Astrocyte (in vitro differentiated cells and primary cell): ENCODE data around the gene ATXN3L. TPM values are rescaled to one million over a fixed set of nuclear protein-coding genes. Genes with fewer than 3 reads are reported as not detected.
A peak's percentile ranks its signal among the peaks of the same experiment; 100 is the strongest.

Experiments used
- DNase-seq: peaks from one replicate; pipeline ENCODE4 v3.0.0-alpha.2; 2010; ENCODE audit warnings: low read depth
- FAIRE-seq: peaks from 2 replicates; lab custom pipeline; 2011; peaks lifted over from hg19 to GRCh38; lab: Jason Lieb, UNC
- H2AFZ ChIP-seq: 2 replicates; pipeline ENCODE4 v1.6.0; 2012; ENCODE audit warnings: low read depth, low read length, inconsistent platforms
- H3K27ac ChIP-seq: 2 replicates; pipeline ENCODE4 v1.5.1; 2011; ENCODE audit warnings: low read depth, low read length, inconsistent platforms
- H3K27me3 ChIP-seq: 2 replicates; pipeline ENCODE4 v1.6.0; 2011; ENCODE audit warnings: low read length, inconsistent platforms; ENCODE audit not compliant: insufficient read depth
- H3K36me3 ChIP-seq: 2 replicates; pipeline ENCODE4 v1.5.1; 2011; ENCODE audit warnings: low read length, inconsistent platforms; ENCODE audit not compliant: insufficient read depth
- H3K4me1 ChIP-seq: 2 replicates; pipeline ENCODE4 v1.5.1; 2011; ENCODE audit warnings: low read length, inconsistent platforms; ENCODE audit not compliant: insufficient read depth
- H3K4me2 ChIP-seq: 2 replicates; pipeline ENCODE4 v1.6.0; 2012; ENCODE audit warnings: low read length, inconsistent platforms
- H3K4me3 ChIP-seq: 2 replicates; pipeline ENCODE4 v1.5.1; 2011; ENCODE audit warnings: low read depth, mild to moderate bottlenecking, low read length, inconsistent platforms; ENCODE audit not compliant: insufficient read depth
- H3K79me2 ChIP-seq: 2 replicates; pipeline ENCODE4 v1.6.0; 2012; ENCODE audit warnings: mild to moderate bottlenecking, low read length, inconsistent platforms; ENCODE audit not compliant: insufficient read depth
- H3K9ac ChIP-seq: 2 replicates; pipeline ENCODE4 v1.6.0; 2012; ENCODE audit warnings: mild to moderate bottlenecking, low read length, inconsistent platforms
- H3K9me3 ChIP-seq: 2 replicates; pipeline ENCODE4 v1.5.1; 2012; ENCODE audit warnings: low read depth, mild to moderate bottlenecking, low read length, inconsistent platforms; ENCODE audit not compliant: insufficient read depth
- H4K20me1 ChIP-seq: 2 replicates; pipeline ENCODE4 v1.6.0; 2012; ENCODE audit warnings: low read length, inconsistent platforms; ENCODE audit not compliant: insufficient read depth
- H3K27ac Mint-ChIP-seq: one replicate; pipeline ENCODE4 v1.8.0; 2021; ENCODE audit warnings: mild to moderate bottlenecking, mixed read lengths; ENCODE audit not compliant: unreplicated experiment
- H3K27me3 Mint-ChIP-seq: one replicate; pipeline ENCODE4 v1.8.0; 2021; ENCODE audit warnings: low read depth, mixed read lengths; ENCODE audit not compliant: unreplicated experiment
- H3K36me3 Mint-ChIP-seq: one replicate; pipeline ENCODE4 v1.8.0; 2021; ENCODE audit warnings: low read depth, mixed read lengths; ENCODE audit not compliant: unreplicated experiment
- H3K4me1 Mint-ChIP-seq: one replicate; pipeline ENCODE4 v1.8.0; 2021; ENCODE audit warnings: low read depth, mixed read lengths; ENCODE audit not compliant: unreplicated experiment
- H3K4me3 Mint-ChIP-seq: one replicate; pipeline ENCODE4 v1.8.0; 2021; ENCODE audit warnings: mild to moderate bottlenecking, moderate library complexity, mixed read lengths; ENCODE audit not compliant: unreplicated experiment
- H3K9me3 Mint-ChIP-seq: one replicate; pipeline ENCODE4 v1.8.0; 2021; ENCODE audit warnings: mild to moderate bottlenecking, mixed read lengths; ENCODE audit not compliant: unreplicated experiment
- CTCF ChIP-seq: IDR thresholded peaks from 2 replicates; pipeline ENCODE4 v1.5.1; 2011; ENCODE audit warnings: low read depth, mild to moderate bottlenecking, inconsistent platforms, low read length, moderate library complexity; ENCODE audit not compliant: insufficient read depth
- EZH2 ChIP-seq: IDR thresholded peaks from 2 replicates; pipeline ENCODE4 v1.6.1; 2012; ENCODE audit warnings: mild to moderate bottlenecking, low read length, inconsistent platforms; ENCODE audit not compliant: insufficient read depth
- total RNA-seq: library from RNA; stranded (reverse); gene quantifications from 2 replicates; pipeline ENCODE4 v1.2.1, GENCODE V29; 2021

The ATXN3L gene
- total RNA-seq, 1 donor from 2014 or later: not detected

GRCh38 chrX:13279279-13280018, 40.4 kb downstream of the ATXN3L start:
- Histone ChIP-seq H3K4me3 (no peak overlapping the region), H3K27ac (no peak overlapping the region), H3K4me2 (no peak overlapping the region), H3K9me3 (no peaks in the 10 kb centered on the region), H3K4me1 (peaks cover 11% of the 10 kb centered on the region), H2AFZ (no peak overlapping the region), H3K27me3 (no peaks in the 10 kb centered on the region), H3K36me3 (no peaks in the 10 kb centered on the region), H3K9ac (no peak overlapping the region), H3K79me2 (no peaks in the 10 kb centered on the region), H4K20me1 (no peaks in the 10 kb centered on the region)
- H3K4me3 Mint-ChIP-seq: no peak overlapping the region
- H3K27me3 Mint-ChIP-seq: no peaks in the 10 kb centered on the region
- H3K36me3 Mint-ChIP-seq: no peaks in the 10 kb centered on the region
- peaks cover 20% of the 10 kb centered on the region for H3K4me1 Mint-ChIP-seq
- TF ChIP-seq EZH2 (no peak), CTCF (no peak)
- no peak overlapping the region for H3K27ac Mint-ChIP-seq
- peak; percentile 43 for FAIRE-seq
- no peak for DNase-seq
- no peaks in the 10 kb centered on the region for H3K9me3 Mint-ChIP-seq

GRCh38 chrX:13277539-13277938, 42.3 kb downstream of the ATXN3L start:
- H3K79me2 ChIP-seq: no peaks in the 10 kb centered on the region
- H3K4me1 Mint-ChIP-seq: peaks cover 8% of the 10 kb centered on the region
- no peaks in the 10 kb centered on the region for H3K27me3 ChIP-seq
- no peak overlapping the region for H3K4me3 Mint-ChIP-seq
- no peak overlapping the region for H3K27ac Mint-ChIP-seq
- no peaks in the 10 kb centered on the region for H3K9me3 ChIP-seq
- H3K36me3 ChIP-seq: no peaks in the 10 kb centered on the region
- H3K9ac ChIP-seq: no peak overlapping the region
- no peak for DNase-seq
- no peaks in the 10 kb centered on the region for H3K9me3 Mint-ChIP-seq
- H2AFZ ChIP-seq: no peak overlapping the region
- H3K27me3 Mint-ChIP-seq: no peaks in the 10 kb centered on the region
- no peaks in the 10 kb centered on the region for H3K36me3 Mint-ChIP-seq
- H4K20me1 ChIP-seq: no peaks in the 10 kb centered on the region
- H3K4me2 ChIP-seq: no peak overlapping the region
- TF ChIP-seq CTCF: no peak
- no peak for TF ChIP-seq EZH2
- H3K27ac ChIP-seq: no peak overlapping the region
- no peaks in the 10 kb centered on the region for H3K4me1 ChIP-seq
- no peak for FAIRE-seq
- no peak overlapping the region for H3K4me3 ChIP-seq

GRCh38 chrX:13276991-13277390, 42.9 kb downstream of the ATXN3L start:
- Histone ChIP-seq H3K9ac (no peak overlapping the region), H3K4me3 (no peak overlapping the region), H3K4me1 (no peaks in the 10 kb centered on the region), H3K27me3 (no peaks in the 10 kb centered on the region), H3K79me2 (no peaks in the 10 kb centered on the region), H3K27ac (no peak overlapping the region), H3K36me3 (no peaks in the 10 kb centered on the region), H4K20me1 (no peaks in the 10 kb centered on the region), H3K4me2 (no peak overlapping the region), H2AFZ (no peak overlapping the region), H3K9me3 (no peaks in the 10 kb centered on the region)
- Mint-ChIP-seq H3K36me3 (no peaks in the 10 kb centered on the region), H3K9me3 (no peaks in the 10 kb centered on the region), H3K27ac (peak overlapping the region; percentile 62), H3K4me3 (no peak overlapping the region), H3K27me3 (no peaks in the 10 kb centered on the region), H3K4me1 (peaks cover 8% of the 10 kb centered on the region)
- DNase-seq (no peak), FAIRE-seq (no peak)
- TF ChIP-seq CTCF: no peak
- no peak for TF ChIP-seq EZH2
